Loucy (cell line): ENCODE measurements around the gene P4HA1.

Source experiments
- H2AFZ ChIP-seq: fragments of 200-600 bp; sonication (generic); 2 replicates; pipeline ENCODE4 v1.6.0; 2016; ENCODE audit warnings: antibody characterized with exemption, mild to moderate bottlenecking, low read length, moderate library complexity
- H3F3A ChIP-seq: fragments of 200-600 bp; 2 replicates; pipeline ENCODE4 v1.6.0; 2016; ENCODE audit warnings: antibody characterized with exemption, low read depth, mild to moderate bottlenecking
- H3K27me3 ChIP-seq: fragments of 200-600 bp; sonication (generic); 2 replicates; pipeline ENCODE4 v1.6.1; 2014; ENCODE audit warnings: low read length, mild to moderate bottlenecking; ENCODE audit not compliant: insufficient read depth, poor library complexity, severe bottlenecking
- H3K36me3 ChIP-seq: fragments of 200-600 bp; sonication (generic); 2 replicates; pipeline ENCODE4 v1.6.1; 2016; ENCODE audit warnings: low read length; ENCODE audit not compliant: insufficient read depth
- H3K4me1 ChIP-seq: fragments of 200-600 bp; sonication (generic); 2 replicates; pipeline ENCODE4 v1.5.1; 2014; ENCODE audit warnings: low read length, mild to moderate bottlenecking; ENCODE audit not compliant: insufficient read depth, poor library complexity, severe bottlenecking
- H3K4me2 ChIP-seq: fragments of 200-600 bp; sonication (generic); 2 replicates; pipeline ENCODE4 v1.6.0; 2014; ENCODE audit warnings: antibody characterized with exemption, low read length, low read depth, mild to moderate bottlenecking; ENCODE audit not compliant: poor library complexity, severe bottlenecking
- H3K4me3 ChIP-seq: fragments of 200-600 bp; sonication (generic); 2 replicates; pipeline ENCODE4 v1.5.1; 2014; ENCODE audit warnings: low read length, mild to moderate bottlenecking, mixed read lengths; ENCODE audit not compliant: poor library complexity, severe bottlenecking
- H3K79me2 ChIP-seq: fragments of 200-600 bp; sonication (generic); 2 replicates; pipeline ENCODE4 v1.6.1; 2014; ENCODE audit warnings: low read length; ENCODE audit not compliant: insufficient read depth
- H3K9ac ChIP-seq: fragments of 200-600 bp; sonication (generic); 2 replicates; pipeline ENCODE4 v1.6.0; 2014; ENCODE audit warnings: mild to moderate bottlenecking, low read depth, low read length, moderate library complexity; ENCODE audit not compliant: poor library complexity, severe bottlenecking
- H3K9me2 ChIP-seq: fragments of 200-600 bp; sonication (generic); replicated peaks from 2 replicates; pipeline ENCODE4 v1.6.1; 2016; ENCODE audit warnings: low read depth, low read length, mixed read lengths
- H3K9me3 ChIP-seq: fragments of 200-600 bp; sonication (generic); 2 replicates; pipeline ENCODE4 v1.6.1; 2014; ENCODE audit warnings: mild to moderate bottlenecking, antibody characterized with exemption, low read length, low read depth; ENCODE audit not compliant: insufficient read depth
- H4K20me1 ChIP-seq: fragments of 200-600 bp; sonication (generic); 2 replicates; pipeline ENCODE4 v1.6.0; 2014; ENCODE audit warnings: antibody characterized with exemption, low read length, mild to moderate bottlenecking; ENCODE audit not compliant: insufficient read depth, poor library complexity, severe bottlenecking
- EZH2phosphoT487 ChIP-seq: fragments of 200-600 bp; IDR thresholded peaks from 2 replicates; pipeline ENCODE4 v1.6.1; 2018; ENCODE audit warnings: antibody characterized with exemption, mild to moderate bottlenecking, moderate library complexity, borderline replicate concordance
- TF ChIP-seq, protein P1 (sequence below): fragments of 200-600 bp; sonication (generic); conservative IDR thresholded peaks from 2 replicates; pipeline ENCODE4 v1.5.1; 2014; ENCODE audit warnings: mild to moderate bottlenecking, antibody characterized with exemption, low read length

The P4HA1 gene

DNA sequence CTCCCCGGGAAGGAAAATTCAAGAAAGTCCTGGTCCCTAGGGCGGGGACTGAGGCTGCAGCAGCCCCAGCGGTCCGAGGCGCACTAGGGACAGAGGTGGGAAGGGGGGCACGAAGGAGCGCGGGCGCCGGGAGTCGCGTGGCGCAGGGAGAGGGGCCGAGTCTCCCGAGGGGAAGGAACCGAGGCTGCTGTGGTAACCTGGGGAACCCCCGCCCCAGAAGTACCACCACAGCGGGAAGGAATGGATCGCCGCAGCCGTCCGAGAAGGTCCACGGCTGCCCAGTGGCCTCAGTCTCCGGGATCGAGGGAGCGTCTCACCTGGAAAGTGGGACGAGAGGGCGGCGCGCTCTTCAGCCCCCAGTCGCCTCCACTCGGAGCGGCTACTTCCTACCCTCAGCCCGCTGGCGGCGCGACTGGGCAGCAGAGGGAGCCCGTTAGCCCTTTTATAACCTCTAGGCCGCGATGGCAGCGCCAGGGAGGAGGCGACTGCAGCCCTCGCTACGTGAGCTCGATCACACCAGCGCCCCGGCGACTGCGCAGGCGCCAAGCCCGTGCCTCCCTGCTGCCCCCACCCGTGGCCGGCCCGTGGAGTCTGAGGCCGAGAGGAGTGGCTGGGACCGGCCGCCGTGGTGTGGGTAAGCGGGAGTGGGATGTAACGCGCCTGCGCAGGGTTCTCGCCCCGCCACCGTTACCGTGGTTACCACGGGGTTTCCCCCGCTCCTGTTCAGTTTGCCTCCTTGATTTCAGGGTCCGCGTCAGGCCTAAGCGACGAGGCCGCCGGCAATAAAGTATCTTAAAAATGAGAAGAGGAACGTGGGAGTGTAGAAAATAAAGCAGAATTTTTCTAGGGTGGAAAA lies at the start of gene P4HA1:
Gene P4HA1, minus strand, starts transcription at position 418 of the 856 bp plus-strand sequence. CDS start 21,983 bp downstream, outside the sequence.
- no peaks in the 10 kb centered on the region for H3K9me3 ChIP-seq
- peak within 1 kb of the TSS; percentile 84 for H3K4me3 ChIP-seq
- no peaks in the 10 kb centered on the region for H3K27me3 ChIP-seq
- peaks cover 44% of the 10 kb centered on the region for H3K79me2 ChIP-seq
- H2AFZ ChIP-seq, result peak within 1 kb of the TSS; percentile 95
- H3K9ac ChIP-seq, result peak within 1 kb of the TSS; percentile 91
- TF ChIP-seq, protein P1, sequence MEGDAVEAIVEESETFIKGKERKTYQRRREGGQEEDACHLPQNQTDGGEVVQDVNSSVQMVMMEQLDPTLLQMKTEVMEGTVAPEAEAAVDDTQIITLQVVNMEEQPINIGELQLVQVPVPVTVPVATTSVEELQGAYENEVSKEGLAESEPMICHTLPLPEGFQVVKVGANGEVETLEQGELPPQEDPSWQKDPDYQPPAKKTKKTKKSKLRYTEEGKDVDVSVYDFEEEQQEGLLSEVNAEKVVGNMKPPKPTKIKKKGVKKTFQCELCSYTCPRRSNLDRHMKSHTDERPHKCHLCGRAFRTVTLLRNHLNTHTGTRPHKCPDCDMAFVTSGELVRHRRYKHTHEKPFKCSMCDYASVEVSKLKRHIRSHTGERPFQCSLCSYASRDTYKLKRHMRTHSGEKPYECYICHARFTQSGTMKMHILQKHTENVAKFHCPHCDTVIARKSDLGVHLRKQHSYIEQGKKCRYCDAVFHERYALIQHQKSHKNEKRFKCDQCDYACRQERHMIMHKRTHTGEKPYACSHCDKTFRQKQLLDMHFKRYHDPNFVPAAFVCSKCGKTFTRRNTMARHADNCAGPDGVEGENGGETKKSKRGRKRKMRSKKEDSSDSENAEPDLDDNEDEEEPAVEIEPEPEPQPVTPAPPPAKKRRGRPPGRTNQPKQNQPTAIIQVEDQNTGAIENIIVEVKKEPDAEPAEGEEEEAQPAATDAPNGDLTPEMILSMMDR, result peak; percentile 54
- TF ChIP-seq EZH2phosphoT487, result no peak
- peaks cover 12% of the 10 kb centered on the region; the same call in 1 of the 2 replicates for H3F3A ChIP-seq
- H3K36me3 ChIP-seq, result no peaks in the 10 kb centered on the region
- H3K4me1 ChIP-seq, result peaks cover 30% of the 10 kb centered on the region
- peaks cover 30% of the 10 kb centered on the region for H4K20me1 ChIP-seq
- H3K9me2 ChIP-seq, result no peaks in the 10 kb centered on the region
- H3K4me2 ChIP-seq, result peak within 1 kb of the TSS; percentile 95

DNA sequence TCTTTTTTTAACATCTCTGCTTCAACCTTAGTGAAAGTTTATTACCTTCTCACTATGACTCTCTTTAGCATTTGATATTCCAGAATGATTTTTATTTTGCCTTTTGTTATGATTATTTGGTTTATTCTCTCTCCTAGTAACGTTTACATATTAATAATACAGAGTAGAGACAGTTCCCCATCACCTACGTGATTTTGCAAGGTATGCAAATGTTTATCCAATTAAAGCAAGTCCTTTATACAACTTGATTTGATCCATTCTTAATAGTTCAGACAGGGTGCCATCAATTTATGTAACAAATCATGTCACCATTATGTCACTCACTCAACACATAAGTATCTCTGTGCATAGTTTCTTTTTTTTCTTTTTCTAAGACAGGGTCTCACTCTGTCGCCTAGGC lies 44.9 kb upstream of the P4HA1 start:
- no peaks in the 10 kb centered on the region for H3K9me2 ChIP-seq
- H3F3A ChIP-seq, result no peaks in the 10 kb centered on the region
- TF ChIP-seq EZH2phosphoT487, result no peak
- TF ChIP-seq, protein P1, result no peak
- H4K20me1 ChIP-seq, result no peaks in the 10 kb centered on the region
- H3K79me2 ChIP-seq, result no peaks in the 10 kb centered on the region
- H3K9ac ChIP-seq, result no peak overlapping the region
- H3K27me3 ChIP-seq, result no peaks in the 10 kb centered on the region
- peaks cover 73% of the 10 kb centered on the region for H3K36me3 ChIP-seq
- H3K4me2 ChIP-seq, result no peak overlapping the region
- H3K4me1 ChIP-seq, result no peaks in the 10 kb centered on the region
- H2AFZ ChIP-seq, result no peak overlapping the region
- no peaks in the 10 kb centered on the region for H3K9me3 ChIP-seq
- no peak overlapping the region for H3K4me3 ChIP-seq

DNA sequence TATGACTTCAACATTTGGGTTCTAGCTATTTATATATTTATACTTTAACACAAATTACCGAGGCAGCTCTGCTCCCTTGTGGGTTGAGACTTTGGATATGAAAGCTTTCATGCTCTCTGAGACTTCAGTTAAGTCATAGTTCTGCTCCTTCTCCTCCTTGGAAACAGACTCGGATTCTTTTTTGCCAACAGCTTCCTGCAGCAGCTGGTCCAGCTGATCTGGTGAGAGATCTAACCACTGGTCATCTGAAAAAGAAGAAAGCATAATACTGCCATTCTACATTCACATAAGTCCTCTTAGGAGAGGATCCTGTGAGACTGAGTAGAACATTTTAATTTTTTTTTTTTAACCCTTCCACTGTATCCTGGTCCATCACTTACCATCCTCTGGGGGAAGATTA lies 42.6 kb upstream of the P4HA1 start:
- H3K4me3 ChIP-seq, result no peak overlapping the region
- H3K4me2 ChIP-seq, result no peak overlapping the region
- H3K9me2 ChIP-seq, result no peaks in the 10 kb centered on the region
- TF ChIP-seq, protein P1, result no peak
- TF ChIP-seq EZH2phosphoT487, result no peak
- H3K9ac ChIP-seq, result no peak overlapping the region
- H3K9me3 ChIP-seq, result no peaks in the 10 kb centered on the region
- no peaks in the 10 kb centered on the region for H3F3A ChIP-seq
- no peak overlapping the region for H2AFZ ChIP-seq
- H3K36me3 ChIP-seq, result peaks cover 78% of the 10 kb centered on the region
- H4K20me1 ChIP-seq, result no peaks in the 10 kb centered on the region
- H3K27me3 ChIP-seq, result no peaks in the 10 kb centered on the region
- no peaks in the 10 kb centered on the region for H3K79me2 ChIP-seq
- no peaks in the 10 kb centered on the region for H3K4me1 ChIP-seq
